GM21367 (cell line): ENCODE results near the gene CDS2.
A peak's percentile ranks its signal among the peaks of the same experiment; 100 is the strongest.

Experiments
- ATAC-seq: cut with Tn5 transposase; IDR thresholded peaks from one replicate; pipeline ENCODE4 v1.9.1; 2021; ENCODE audit not compliant: unreplicated experiment

CDS2 gene

GRCh38 chr20:5178046-5178445 lies 51.2 kb downstream of the CDS2 start:
- no peak for ATAC-seq

- no peak for ATAC-seq
Observed at GRCh38 chr20:5180421-5180820, 53.6 kb downstream of the CDS2 start.

- no peak for ATAC-seq
Observed at GRCh38 chr20:5180933-5181332, 54.1 kb downstream of the CDS2 start.

GRCh38 chr20:5181492-5181891 lies 54.7 kb downstream of the CDS2 start:
- no peak for ATAC-seq

- no peak for ATAC-seq
Observed at GRCh38 chr20:5181958-5182357, 55.1 kb downstream of the CDS2 start.

GRCh38 chr20:5182615-5183254 lies 55.9 kb downstream of the CDS2 start:
- no peak for ATAC-seq

GRCh38 chr20:5183731-5184474 lies 57.1 kb downstream of the CDS2 start:
- no peak for ATAC-seq

GRCh38 chr20:5184684-5185083 lies 57.9 kb downstream of the CDS2 start:
- ATAC-seq: no peak

GRCh38 chr20:5187122-5187521 lies 60.3 kb downstream of the CDS2 start:
- no peak for ATAC-seq

GRCh38 chr20:5188736-5189135 lies 61.9 kb downstream of the CDS2 start:
- ATAC-seq: no peak

GRCh38 chr20:5189917-5190316 lies 63.1 kb downstream of the CDS2 start:
- ATAC-seq: no peak

GRCh38 chr20:5190444-5190843 lies 63.6 kb downstream of the CDS2 start:
- no peak for ATAC-seq

GRCh38 chr20:5191829-5192569 lies 65.2 kb downstream of the CDS2 start:
- peak; percentile 40 for ATAC-seq

GRCh38 chr20:5192570-5193431 lies 66.0 kb downstream of the CDS2 start:
- ATAC-seq: no peak

GRCh38 chr20:5195655-5196054 lies 68.8 kb downstream of the CDS2 start:
- ATAC-seq: no peak

- no peak for ATAC-seq
Observed at GRCh38 chr20:5196149-5196548, 69.3 kb downstream of the CDS2 start.

- ATAC-seq: no peak
Observed at GRCh38 chr20:5197270-5197827, 70.5 kb downstream of the CDS2 start.

- no peak for ATAC-seq
Observed at GRCh38 chr20:5197847-5198650, 71.2 kb downstream of the CDS2 start.

- ATAC-seq: no peak
Observed at GRCh38 chr20:5198651-5198924, 71.8 kb downstream of the CDS2 start.

GRCh38 chr20:5203380-5203779 lies 76.6 kb downstream of the CDS2 start:
- ATAC-seq: no peak
